Measurements from ENCODE around the gene ERGIC1.

DNA sequence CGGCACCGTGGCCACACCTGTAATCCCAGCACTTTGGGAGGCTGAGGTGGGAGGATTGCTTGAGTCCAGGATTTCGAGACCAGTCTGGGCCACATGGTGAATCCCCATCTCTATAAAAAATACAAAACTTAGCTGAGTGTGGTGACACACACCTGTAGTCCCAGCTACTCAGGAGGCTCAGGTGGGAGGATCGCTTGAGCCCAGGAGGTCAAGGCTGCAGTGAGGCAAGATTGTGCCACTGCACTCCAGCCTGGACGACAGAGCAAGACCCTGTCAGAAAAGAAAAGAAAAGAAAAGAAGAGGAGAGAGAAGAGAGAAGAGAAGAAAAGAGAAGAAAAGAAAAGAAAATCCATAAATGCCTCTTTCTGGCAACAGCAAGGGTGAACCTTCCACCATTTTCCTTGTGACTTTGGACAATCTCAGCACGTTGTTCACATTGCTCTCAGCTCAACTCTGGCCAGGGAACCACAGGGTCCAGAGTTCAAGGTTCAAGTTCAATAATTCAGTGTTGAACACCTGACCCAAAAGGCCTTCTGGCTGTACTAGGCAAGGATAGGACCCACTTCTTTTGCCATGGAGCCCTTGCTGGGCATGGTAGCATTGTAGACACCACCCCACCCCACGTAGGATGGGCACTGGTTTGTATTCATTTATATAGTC is 48.5 kb upstream of the ERGIC1 start:
- no peak for TF ChIP-seq POLR2A (IDR thresholded peaks at IDR 0.05)
- TF ChIP-seq, protein P1, sequence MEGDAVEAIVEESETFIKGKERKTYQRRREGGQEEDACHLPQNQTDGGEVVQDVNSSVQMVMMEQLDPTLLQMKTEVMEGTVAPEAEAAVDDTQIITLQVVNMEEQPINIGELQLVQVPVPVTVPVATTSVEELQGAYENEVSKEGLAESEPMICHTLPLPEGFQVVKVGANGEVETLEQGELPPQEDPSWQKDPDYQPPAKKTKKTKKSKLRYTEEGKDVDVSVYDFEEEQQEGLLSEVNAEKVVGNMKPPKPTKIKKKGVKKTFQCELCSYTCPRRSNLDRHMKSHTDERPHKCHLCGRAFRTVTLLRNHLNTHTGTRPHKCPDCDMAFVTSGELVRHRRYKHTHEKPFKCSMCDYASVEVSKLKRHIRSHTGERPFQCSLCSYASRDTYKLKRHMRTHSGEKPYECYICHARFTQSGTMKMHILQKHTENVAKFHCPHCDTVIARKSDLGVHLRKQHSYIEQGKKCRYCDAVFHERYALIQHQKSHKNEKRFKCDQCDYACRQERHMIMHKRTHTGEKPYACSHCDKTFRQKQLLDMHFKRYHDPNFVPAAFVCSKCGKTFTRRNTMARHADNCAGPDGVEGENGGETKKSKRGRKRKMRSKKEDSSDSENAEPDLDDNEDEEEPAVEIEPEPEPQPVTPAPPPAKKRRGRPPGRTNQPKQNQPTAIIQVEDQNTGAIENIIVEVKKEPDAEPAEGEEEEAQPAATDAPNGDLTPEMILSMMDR (IDR thresholded peaks at IDR 0.05) = no peak

Data from esophagus squamous epithelium (tissue), 4 donors.